HG03469 (cell line): ENCODE measurements around the gene CHPF2.

Experiments used
- ATAC-seq: cut with Tn5 transposase; IDR thresholded peaks from one replicate; pipeline ENCODE4 v1.9.1; 2021; ENCODE audit warnings: mild to moderate bottlenecking, moderate library complexity, moderate number of reproducible peaks; ENCODE audit not compliant: unreplicated experiment

Gene CHPF2

GRCh38 chr7:151231080-151231479 is 1.2 kb upstream of the CHPF2 start:
- ATAC-seq, result no peak

GRCh38 chr7:151232917-151233701 is 826 bp downstream of the CHPF2 start:
- no peak for ATAC-seq

GRCh38 chr7:151233804-151234203 is 1.5 kb downstream of the CHPF2 start:
- no peak for ATAC-seq

- no peak for ATAC-seq
Observed at GRCh38 chr7:151235091-151235787, 3.0 kb downstream of the CHPF2 start.

GRCh38 chr7:151236406-151236805 is 4.1 kb downstream of the CHPF2 start:
- no peak for ATAC-seq

- ATAC-seq, result no peak
Observed at GRCh38 chr7:151237244-151238189, 5.2 kb downstream of the CHPF2 start.

GRCh38 chr7:151238190-151238810 is 6.0 kb downstream of the CHPF2 start:
- no peak for ATAC-seq

GRCh38 chr7:151238924-151239836 is 6.9 kb downstream of the CHPF2 start:
- no peak for ATAC-seq

- no peak for ATAC-seq
Observed at GRCh38 chr7:151239837-151240459, 7.7 kb downstream of the CHPF2 start.

GRCh38 chr7:151240536-151240935 is 8.3 kb downstream of the CHPF2 start:
- no peak for ATAC-seq

- no peak for ATAC-seq
Observed at GRCh38 chr7:151240942-151241754, 8.9 kb downstream of the CHPF2 start.

- no peak for ATAC-seq
Observed at GRCh38 chr7:151241755-151242096, 9.4 kb downstream of the CHPF2 start.

- no peak for ATAC-seq
Observed at GRCh38 chr7:151242159-151243044, 10.1 kb downstream of the CHPF2 start.

- ATAC-seq, result no peak
Observed at GRCh38 chr7:151243045-151243349, 10.7 kb downstream of the CHPF2 start.

GRCh38 chr7:151243408-151244195 is 11.3 kb downstream of the CHPF2 start:
- no peak for ATAC-seq

GRCh38 chr7:151244196-151244840 is 12.0 kb downstream of the CHPF2 start:
- no peak for ATAC-seq
